MV-4-11 (cell line): Measurements from ENCODE around the gene GLS.
"Not testable (repeated sequence)": the region's sequence is repeated elsewhere in the genome, so short reads cannot be mapped to it uniquely, and the experiment has no call there.

ENCODE experiments used
- DNase-seq: peaks from one replicate; lab custom pipeline; 2025; lab: John Stamatoyannopoulos, UW

The GLS gene

GRCh38 chr2:190856985-190857384 lies 23.6 kb upstream of the GLS start:
- DNase-seq: peak; percentile 1

GRCh38 chr2:190858817-190859216 lies 21.8 kb upstream of the GLS start:
- DNase-seq: no peak

DNA sequence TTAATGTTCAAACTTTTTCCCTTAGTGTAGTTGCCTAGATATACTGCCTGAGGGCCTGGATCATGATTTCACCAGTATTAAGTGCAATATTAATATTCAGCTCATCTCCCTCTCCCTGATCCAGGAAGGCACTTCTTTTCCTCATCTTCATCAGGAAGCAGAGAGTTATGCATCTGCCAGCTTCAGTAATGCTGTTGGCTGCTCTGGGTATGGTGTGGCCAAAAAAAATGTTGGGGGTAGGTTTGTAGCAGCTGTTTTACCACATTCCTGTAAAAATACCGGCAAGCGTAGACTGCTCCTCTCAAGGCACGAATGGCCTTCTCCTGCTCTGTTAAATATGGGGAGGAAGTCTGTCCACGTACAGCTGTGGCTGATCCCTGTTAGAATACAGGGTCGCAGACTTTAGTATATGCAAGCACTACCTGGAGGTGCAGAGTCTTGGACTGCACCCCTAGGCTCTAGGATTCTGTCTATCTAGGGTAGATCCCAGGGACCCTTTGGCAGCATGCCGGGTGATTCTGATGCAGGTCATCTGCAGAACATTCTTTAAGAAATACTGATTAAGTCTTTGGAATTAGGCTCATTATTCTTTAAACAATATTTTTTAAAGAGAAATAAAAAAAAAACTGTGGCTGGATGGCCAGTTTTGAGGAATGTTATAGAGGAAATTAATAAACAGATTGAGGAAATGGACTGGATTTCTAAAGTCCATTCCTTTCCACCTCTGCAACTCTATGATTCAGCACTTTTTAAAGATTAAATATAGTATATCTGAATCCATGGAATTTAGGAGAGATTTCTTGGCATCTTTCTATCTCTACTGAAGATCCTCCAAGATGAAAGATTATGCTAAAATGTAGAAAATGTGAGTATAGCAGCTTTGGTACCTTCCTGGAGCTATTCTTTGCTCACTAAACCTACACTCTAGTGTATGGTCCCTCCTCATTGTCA lies 21.0 kb upstream of the GLS start:
- no peak for DNase-seq

DNA sequence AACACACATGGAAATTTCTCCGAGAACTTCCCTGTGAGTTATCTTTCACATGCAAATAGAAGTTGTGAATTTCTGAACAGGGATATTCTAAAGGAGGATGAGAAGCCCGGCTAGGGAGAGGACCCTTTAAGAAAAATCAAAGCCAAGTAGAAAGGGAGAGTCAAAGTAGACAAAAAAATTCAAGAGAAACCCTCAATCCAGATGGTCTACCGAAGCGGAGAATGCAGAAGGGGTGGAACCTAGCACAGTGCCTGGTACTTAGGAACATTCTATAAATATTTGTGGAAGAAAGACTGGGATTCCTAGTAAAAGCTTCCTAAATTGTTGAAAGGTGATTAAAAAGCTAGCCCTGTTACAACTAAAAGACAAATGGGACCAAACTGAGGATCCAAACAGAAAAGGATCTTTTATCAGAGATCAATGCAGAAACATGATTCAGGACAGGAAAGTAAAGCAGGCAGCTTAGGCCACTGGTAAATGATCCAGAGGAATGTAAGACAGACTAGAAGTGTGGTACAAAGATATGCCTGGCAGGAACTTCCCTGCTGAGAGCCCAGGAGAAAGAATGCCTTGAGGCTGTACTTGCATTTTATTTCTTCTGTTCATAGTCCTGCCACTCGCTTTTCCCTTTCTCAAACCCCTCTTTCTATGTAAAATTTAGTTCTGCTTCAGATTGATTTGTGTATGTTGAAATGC lies 19.5 kb upstream of the GLS start:
- DNase-seq: no peak

DNA sequence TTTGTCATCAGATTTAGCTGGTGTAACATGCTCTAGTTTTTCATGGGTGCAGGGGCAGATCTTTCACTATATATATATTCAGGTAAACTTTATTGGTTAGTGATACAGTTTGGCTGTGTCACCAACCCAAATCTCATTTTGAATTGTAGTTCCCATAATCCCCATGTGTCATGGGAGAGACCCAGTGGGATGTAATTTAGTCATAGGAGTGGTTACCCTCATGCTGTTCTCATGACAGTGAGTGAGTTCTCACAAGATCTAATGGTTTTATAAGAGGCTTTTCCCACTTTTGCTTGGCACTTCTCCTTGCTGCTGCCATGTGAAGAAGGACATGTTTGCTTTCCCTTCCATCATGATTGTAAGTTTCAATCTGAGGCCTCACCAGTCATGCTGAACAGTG lies 18.5 kb upstream of the GLS start:
- DNase-seq: not testable (repeated sequence)

- peak; percentile 24 for DNase-seq
These were observed 18.0 kb upstream of the GLS start for GRCh38 chr2:190862571-190862991.

GRCh38 chr2:190863946-190864345 lies 16.7 kb upstream of the GLS start:
- no peak for DNase-seq

- no peak for DNase-seq
These were observed 16.2 kb upstream of the GLS start for GRCh38 chr2:190864375-190864774.

DNA sequence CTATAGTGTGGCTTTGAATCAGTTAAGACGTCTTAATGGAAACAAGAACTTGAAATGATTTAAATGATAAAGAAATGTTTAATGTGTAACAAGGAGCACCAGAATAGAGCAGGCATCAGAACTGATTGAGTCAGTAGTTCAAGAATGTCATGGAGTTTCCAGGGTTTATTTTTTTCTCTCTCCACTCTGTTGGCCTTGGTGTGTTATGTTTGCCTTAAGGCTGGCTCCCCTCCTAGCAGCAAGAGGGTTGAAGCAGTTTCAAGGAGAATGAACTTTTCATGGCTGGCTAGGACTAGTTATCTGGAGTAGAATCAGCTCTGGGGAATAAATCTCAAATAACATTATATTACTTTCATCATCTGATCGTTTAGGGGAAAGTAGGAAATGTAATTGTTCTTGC lies 13.4 kb upstream of the GLS start:
- DNase-seq: no peak

DNA sequence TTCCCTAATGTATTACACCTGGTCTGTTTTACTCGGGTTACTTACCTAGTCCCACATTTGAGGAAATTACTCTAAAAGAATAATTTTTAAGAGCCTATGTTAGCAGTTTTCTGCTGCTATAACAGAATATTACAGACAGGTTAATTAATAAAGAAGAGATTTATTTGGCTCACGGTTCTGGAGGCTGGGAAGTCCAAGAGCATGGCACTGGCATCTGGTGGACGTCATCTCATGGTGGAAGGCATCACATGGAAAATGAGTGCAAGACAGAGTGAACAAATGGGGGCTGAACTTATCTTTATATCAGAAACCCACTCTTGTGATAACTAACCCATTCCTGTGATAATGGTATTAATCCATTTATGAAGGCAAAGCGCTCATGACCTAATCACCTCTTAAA lies 12.8 kb upstream of the GLS start:
- no peak for DNase-seq

DNA sequence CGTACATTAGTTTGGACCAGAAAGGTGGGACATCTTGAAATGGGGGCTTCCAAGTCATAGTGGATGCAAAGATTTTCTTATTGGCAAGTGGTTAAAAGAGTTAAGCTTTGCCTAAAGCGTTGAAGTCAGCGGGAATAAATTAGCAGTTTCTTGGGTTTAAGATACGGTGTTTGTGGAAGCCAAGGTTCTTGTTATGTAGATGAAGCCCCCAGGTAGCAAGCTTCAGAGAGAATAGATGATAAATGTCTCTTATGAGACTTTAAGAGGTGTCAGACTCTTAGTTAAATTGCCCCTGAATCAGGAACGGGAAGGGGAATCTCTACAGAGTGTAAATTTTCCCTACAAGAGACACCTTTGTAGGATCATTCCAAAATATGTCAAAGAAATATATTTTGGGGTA lies 10.9 kb upstream of the GLS start:
- no peak for DNase-seq

GRCh38 chr2:190873451-190873850 lies 7.2 kb upstream of the GLS start:
- not testable (repeated sequence) for DNase-seq

DNA sequence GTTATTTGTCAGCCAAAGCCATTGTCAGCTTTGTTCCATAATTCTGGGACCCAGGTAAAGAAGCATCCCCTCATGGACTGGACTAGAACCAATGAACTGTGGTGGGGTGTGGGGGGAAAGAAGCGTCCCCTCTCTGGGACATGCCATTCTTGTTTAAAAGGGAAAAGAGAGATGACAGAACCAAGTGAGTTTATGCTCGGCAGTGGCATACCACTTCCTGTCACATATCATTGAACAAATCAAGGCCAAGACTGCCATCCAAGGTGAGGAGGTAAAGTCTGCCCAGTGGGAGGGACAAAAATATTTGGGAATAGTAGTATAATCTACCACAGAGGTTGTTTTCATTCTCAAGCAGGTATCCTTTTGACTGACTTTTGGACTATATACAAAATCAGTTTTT lies 4.7 kb upstream of the GLS start:
- no peak for DNase-seq

- DNase-seq: no peak
These were observed 4.0 kb upstream of the GLS start for GRCh38 chr2:190876631-190877030.

- DNase-seq: peak; percentile 41
These were observed 3.2 kb upstream of the GLS start for GRCh38 chr2:190877436-190877835.

DNA sequence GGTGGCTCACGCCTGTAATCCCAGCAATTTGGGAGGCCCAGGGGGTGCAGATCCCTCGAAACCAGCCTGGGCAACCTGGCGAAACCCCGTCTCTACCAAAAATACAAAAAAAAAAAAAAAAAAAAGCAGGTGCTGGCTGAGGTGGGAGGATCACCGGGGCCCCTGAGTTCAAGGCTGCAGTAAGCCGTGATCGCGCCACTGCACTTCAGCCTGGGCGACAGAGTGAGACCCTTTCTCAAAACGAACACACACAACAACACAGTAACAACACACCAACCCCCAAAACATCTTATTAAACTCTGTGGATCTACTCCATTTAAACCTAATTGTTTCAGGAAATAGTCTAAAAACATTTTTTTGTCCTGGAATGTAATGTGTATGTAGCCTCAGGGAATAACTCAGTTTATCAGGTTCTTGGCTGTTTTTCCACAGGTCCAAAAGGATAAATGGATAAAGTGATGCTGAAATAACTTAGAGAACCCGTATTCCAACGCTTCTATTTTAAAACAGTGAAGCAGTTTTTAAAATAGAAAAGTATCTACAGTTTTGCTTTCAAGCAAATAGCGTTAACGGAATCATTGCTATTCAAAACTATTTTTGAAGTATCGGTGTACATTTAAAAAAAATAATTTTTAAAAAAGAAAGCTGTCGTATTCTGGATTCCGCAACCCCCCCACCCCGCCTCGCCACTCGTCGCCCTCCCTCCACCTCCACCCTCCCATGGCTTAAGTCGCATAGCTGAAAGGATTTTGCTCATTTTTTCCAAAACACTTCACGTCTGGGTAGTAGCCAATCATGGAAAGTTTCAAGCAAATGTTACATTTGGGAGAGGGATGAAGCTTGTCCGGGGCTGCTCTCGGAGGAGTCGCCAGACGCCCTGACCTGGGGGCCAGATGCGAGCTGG lies 895 bp upstream of the GLS start:
- DNase-seq: no peak

DNA sequence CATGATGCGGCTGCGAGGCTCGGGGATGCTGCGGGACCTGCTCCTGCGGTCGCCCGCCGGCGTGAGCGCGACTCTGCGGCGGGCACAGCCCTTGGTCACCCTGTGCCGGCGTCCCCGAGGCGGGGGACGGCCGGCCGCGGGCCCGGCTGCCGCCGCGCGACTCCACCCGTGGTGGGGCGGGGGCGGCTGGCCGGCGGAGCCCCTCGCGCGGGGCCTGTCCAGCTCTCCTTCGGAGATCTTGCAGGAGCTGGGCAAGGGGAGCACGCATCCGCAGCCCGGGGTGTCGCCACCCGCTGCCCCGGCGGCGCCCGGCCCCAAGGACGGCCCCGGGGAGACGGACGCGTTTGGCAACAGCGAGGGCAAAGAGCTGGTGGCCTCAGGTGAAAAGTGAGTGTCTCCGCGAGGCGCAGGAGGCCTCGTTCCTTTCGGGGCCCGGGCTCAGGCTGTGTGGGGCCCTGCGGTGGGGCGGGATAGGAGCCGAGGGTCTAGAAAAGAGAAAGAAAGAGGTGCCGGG lies 520 bp downstream of the GLS start:
- DNase-seq: no peak

- peak; percentile 78 for DNase-seq
These were observed 1.2 kb downstream of the GLS start for GRCh38 chr2:190881598-190882410.

- peak; percentile 75 for DNase-seq
These were observed 1.8 kb downstream of the GLS start for GRCh38 chr2:190882411-190882766.

DNA sequence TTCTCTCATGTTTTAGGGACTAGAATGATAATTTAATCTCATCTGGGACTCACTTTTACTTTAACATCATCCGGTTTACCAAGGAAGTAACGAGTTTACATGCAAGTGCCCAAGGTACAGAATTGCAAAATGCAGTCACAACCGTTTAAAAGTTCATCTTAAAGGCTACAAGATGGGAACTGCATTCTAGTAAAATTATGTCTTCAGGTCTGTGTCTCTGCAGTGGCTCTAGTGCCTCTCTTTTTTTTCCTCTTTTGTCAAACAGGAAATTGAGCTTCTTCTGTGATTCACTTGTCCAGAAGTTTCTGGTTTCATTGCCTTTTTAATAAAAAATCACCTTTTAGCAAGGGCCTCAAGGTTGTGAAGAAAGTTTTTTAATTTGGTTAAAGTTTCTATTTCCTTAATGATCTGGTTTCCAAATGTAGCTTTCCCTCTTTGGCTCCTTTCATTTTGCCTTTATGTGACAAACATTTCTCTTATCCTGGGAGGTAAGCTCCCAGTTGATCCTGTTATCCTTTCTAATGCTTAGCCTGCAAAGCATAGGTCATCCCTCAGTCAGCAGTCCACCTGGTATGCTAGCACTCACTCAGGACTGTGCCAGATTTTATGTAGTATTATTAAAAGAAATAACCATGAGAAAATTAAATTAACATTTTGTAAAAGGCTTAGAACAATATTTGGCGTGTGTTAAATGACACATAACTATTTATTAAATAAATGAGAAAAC lies 2.4 kb downstream of the GLS start:
- DNase-seq: peak; percentile 28

- DNase-seq: not testable (repeated sequence)
These were observed 5.2 kb downstream of the GLS start for GRCh38 chr2:190885844-190886243.
